Upper lobe of left lung (tissue), 6 donors: ENCODE data around the gene JAKMIP2. TPM values are rescaled to one million over a fixed set of nuclear protein-coding genes. Genes with fewer than 3 reads are reported as not detected.

Experiments used
- ATAC-seq, 2 donors: fragments of 200-7000 bp; cut with Tn5 transposase; one replicate each; pipeline ENCODE4 v1.9.1; 2022; ENCODE audit warnings: mild to moderate bottlenecking in 2 of 2, moderate library complexity in 2 of 2; ENCODE audit not compliant: low FRiP score in 2 of 2
- DNase-seq, 2 donors: peaks; one replicate each; pipeline ENCODE4 v3.0.0-alpha.2; 2019 to 2020
- H3K27ac ChIP-seq, 4 donors: fragments of 200-600 bp; sonication (generic); one replicate each; pipeline ENCODE4 v1.5.1; 2016 to 2019
- H3K27me3 ChIP-seq, 4 donors: fragments of 200-600 bp; sonication (generic); one replicate each; pipeline ENCODE4 v1.5.1; 2017 to 2019
- H3K36me3 ChIP-seq, 4 donors: fragments of 200-600 bp; sonication (generic); one replicate each; pipeline ENCODE4 v1.5.1; 2016 to 2019
- H3K4me1 ChIP-seq, 4 donors: fragments of 200-600 bp; sonication (generic); one replicate each; pipeline ENCODE4 v1.5.1; 2018 to 2019
- H3K4me3 ChIP-seq, 4 donors: fragments of 200-600 bp; sonication (generic); one replicate each; pipeline ENCODE4 v1.5.1; 2017 to 2019; ENCODE audit warnings: mild to moderate bottlenecking in 2 of 4, moderate library complexity in 1 of 4
- H3K9me3 ChIP-seq, 4 donors: fragments of 200-600 bp; sonication (generic); one replicate each; pipeline ENCODE4 v1.5.1; 2018 to 2019
- EP300 ChIP-seq, 4 donors: sonication (generic); formaldehyde crosslinking; IDR thresholded peaks; one replicate each; pipeline ENCODE4 v1.5.1; 2017; ENCODE audit warnings: antibody characterized with exemption in 4 of 4, control low read depth in 2 of 4
- POLR2A ChIP-seq, 4 donors: fragments of 450-650 bp; IDR thresholded peaks; one replicate each; pipeline ENCODE4 v1.5.1; 2016 to 2017; ENCODE audit warnings: antibody characterized with exemption in 4 of 4, mild to moderate bottlenecking in 2 of 4
- POLR2AphosphoS5 ChIP-seq, 2 donors: sonication (generic); formaldehyde crosslinking; IDR thresholded peaks; one replicate each; pipeline ENCODE4 v1.5.1; 2017; ENCODE audit warnings: antibody characterized with exemption in 2 of 2
- WGBS, 2 donors: methylation state at CpG; one replicate each; pipeline ENCODE4 v1.1.5; 2017 to 2018; 5-methylcytosine and 5-hydroxymethylcytosine counted together
- total RNA-seq, 6 donors: library from RNA; depleted of rRNA in 4 of 6; stranded (reverse); fragments of >200 nt in 4 of 6; gene quantifications; one replicate each; pipeline versions ENCODE4 v1.1.0 to v1.2.1, GENCODE V29; 2016 to 2021
- TF ChIP-seq, protein P1 (sequence below), 6 experiments: fragments of 450-650 bp in 4 of 6; fragments of 200-600 bp in 2 of 6; sonication (generic) in 2 of 6; IDR thresholded peaks; one replicate each; pipeline ENCODE4 v1.5.1; 2016 to 2019; ENCODE audit warnings: antibody characterized with exemption in 6 of 6
- donor health status: DM: no; HTN: no; CAD: no; lungs with moderate emphysema.
- donor health status: DM: no; HTN: yes; CAD: no; lungs with severe emphysema.

Gene JAKMIP2
- total RNA-seq, 6 donors from 2014 or later = 0.91 to 8.4 (median 6.0) TPM

GRCh38 chr5:147568710-147569406 lies 213.7 kb downstream of the JAKMIP2 start:
- no peak for DNase-seq
- Histone ChIP-seq H3K36me3 (no peaks in the 10 kb centered on the region), H3K9me3 (no peaks in the 10 kb centered on the region), H3K27ac (no peak overlapping the region), H3K4me3 (no peak overlapping the region), H3K27me3 (no peaks in the 10 kb centered on the region), H3K4me1 (no peaks in the 10 kb centered on the region)
- ATAC-seq = no peak
- 80 to 82% methylated on average over 9 of the region's 9 CpGs for WGBS, 2 donors
- TF ChIP-seq, protein P1, sequence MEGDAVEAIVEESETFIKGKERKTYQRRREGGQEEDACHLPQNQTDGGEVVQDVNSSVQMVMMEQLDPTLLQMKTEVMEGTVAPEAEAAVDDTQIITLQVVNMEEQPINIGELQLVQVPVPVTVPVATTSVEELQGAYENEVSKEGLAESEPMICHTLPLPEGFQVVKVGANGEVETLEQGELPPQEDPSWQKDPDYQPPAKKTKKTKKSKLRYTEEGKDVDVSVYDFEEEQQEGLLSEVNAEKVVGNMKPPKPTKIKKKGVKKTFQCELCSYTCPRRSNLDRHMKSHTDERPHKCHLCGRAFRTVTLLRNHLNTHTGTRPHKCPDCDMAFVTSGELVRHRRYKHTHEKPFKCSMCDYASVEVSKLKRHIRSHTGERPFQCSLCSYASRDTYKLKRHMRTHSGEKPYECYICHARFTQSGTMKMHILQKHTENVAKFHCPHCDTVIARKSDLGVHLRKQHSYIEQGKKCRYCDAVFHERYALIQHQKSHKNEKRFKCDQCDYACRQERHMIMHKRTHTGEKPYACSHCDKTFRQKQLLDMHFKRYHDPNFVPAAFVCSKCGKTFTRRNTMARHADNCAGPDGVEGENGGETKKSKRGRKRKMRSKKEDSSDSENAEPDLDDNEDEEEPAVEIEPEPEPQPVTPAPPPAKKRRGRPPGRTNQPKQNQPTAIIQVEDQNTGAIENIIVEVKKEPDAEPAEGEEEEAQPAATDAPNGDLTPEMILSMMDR (IDR thresholded peaks at IDR 0.05) = no peak
- TF ChIP-seq EP300 (IDR thresholded peaks at IDR 0.05) (no peak), POLR2AphosphoS5 (IDR thresholded peaks at IDR 0.05) (no peak), POLR2A (IDR thresholded peaks at IDR 0.05) (no peak)

DNA sequence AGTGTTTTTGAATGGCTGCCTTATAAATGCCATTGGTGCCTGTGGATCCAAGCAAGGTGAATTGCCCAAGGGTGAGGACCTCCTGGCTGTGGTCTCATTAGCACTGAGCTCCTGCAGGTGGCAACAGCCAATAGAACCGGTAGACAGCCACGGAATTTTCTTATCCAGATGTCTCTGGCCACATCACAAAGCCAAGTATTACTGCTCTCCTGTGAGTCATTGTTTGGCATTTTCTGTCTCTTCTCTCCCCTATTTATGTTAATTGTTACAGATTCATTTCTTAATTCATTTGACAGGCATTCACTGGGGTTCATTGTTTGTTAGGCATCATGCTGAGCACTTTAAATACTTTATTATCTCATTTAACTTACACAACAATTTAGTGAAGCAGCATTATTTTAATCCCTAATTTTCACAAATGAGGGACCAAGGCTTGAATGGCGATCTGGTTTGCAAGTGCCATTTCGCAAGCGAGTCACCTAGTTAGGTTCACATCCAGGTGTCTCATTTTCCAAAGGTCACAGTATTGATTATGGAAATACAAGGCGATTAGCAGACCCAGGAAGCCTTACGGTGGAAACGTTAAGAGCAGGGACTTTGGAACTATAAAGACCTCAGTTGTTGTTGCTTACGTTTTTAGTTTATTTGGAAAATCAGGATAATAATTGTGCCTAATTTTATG lies 214.5 kb downstream of the JAKMIP2 start:
- 73 to 81% methylated on average over 9 of the region's 9 CpGs for WGBS, 2 donors
- TF ChIP-seq POLR2A (IDR thresholded peaks at IDR 0.05) (no peak), EP300 (IDR thresholded peaks at IDR 0.05) (no peak), POLR2AphosphoS5 (IDR thresholded peaks at IDR 0.05) (no peak)
- TF ChIP-seq, protein P1 (IDR thresholded peaks at IDR 0.05) = no peak
- ATAC-seq = peak in 1 of 2 donors; percentile 52
- Histone ChIP-seq H3K9me3 (no peaks in the 10 kb centered on the region), H3K4me1 (no peaks in the 10 kb centered on the region), H3K4me3 (no peak overlapping the region), H3K27ac (no peak overlapping the region), H3K36me3 (no peaks in the 10 kb centered on the region), H3K27me3 (no peaks in the 10 kb centered on the region)
- no peak for DNase-seq

DNA sequence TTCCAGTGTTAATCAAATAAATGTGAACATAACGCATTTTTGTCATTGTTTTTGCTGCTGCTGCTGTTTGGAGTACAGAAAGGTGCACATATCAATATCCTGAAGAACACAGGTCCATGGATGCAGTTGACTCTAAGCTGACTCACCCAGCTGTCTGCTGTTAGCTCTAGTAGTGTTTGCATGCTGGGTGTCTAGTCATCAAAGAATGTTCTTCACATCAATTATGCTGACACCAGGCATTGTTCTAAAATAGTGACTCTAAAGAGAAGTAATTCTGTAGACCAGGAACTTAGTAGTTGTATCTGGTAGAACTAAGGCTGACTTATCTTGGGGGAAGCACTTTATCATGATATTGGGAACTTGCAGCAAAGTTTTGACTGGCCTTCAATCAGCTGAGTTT lies 217.0 kb downstream of the JAKMIP2 start:
- H3K27me3 ChIP-seq = no peaks in the 10 kb centered on the region
- H3K9me3 ChIP-seq = no peaks in the 10 kb centered on the region
- H3K27ac ChIP-seq = no peak overlapping the region
- no peaks in the 10 kb centered on the region for H3K4me1 ChIP-seq
- DNase-seq (no peak), ATAC-seq (peak in 1 of 2 donors; percentile 34)
- WGBS, 2 donors = 81 to 84% methylated on average over 1 of the region's 1 CpG
- no peak for TF ChIP-seq POLR2AphosphoS5 (IDR thresholded peaks at IDR 0.05)
- no peak for TF ChIP-seq POLR2A (IDR thresholded peaks at IDR 0.05)
- H3K36me3 ChIP-seq = no peaks in the 10 kb centered on the region
- no peak overlapping the region for H3K4me3 ChIP-seq

GRCh38 chr5:147564124-147564486 lies 218.4 kb downstream of the JAKMIP2 start:
- Histone ChIP-seq H3K27ac (no peak overlapping the region), H3K4me1 (no peaks in the 10 kb centered on the region), H3K27me3 (no peaks in the 10 kb centered on the region), H3K4me3 (no peak overlapping the region), H3K36me3 (no peaks in the 10 kb centered on the region), H3K9me3 (no peaks in the 10 kb centered on the region)
- TF ChIP-seq, protein P1 (IDR thresholded peaks at IDR 0.05) = no peak
- TF ChIP-seq POLR2A (IDR thresholded peaks at IDR 0.05) (no peak), POLR2AphosphoS5 (IDR thresholded peaks at IDR 0.05) (no peak), EP300 (IDR thresholded peaks at IDR 0.05) (no peak)
- ATAC-seq (no peak), DNase-seq (no peak)
- 58 to 68% methylated on average over 3 of the region's 3 CpGs for WGBS, 2 donors

DNA sequence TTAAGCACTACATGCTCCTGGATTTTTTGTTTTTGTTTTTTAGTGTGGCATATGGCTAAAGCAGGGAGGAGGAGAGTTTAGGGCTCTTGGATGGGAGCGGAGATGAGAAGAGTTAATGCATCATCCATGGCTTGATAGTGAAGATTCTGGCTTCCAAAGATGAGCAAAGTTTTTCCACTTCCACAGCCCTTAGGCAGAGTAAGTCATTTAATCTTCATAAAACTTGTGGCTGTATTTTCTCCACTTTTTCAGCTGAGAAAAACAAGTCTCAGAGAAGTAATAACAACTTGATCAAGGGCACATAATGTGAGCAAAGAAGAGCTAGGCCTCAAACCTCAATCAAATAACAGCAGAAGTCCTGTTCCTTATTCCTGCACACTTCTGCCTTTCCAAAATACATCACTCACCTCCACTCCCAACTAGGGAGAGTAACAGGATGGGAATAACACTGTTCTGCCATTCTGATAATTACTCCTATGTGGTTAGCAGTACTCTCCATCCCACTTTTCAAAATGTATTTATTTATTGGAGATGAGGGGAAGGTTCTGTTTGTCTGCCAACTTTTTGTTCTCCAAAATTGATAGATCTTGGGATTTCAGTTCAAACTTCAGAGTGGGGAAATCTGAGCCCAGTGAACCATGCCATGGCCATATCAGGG lies 218.9 kb downstream of the JAKMIP2 start:
- no peak overlapping the region for H3K27ac ChIP-seq
- WGBS, 2 donors = 96 to 97% methylated on average over 1 of the region's 1 CpG
- TF ChIP-seq, protein P1 (IDR thresholded peaks at IDR 0.05) = no peak
- TF ChIP-seq POLR2AphosphoS5 (IDR thresholded peaks at IDR 0.05) (no peak), EP300 (IDR thresholded peaks at IDR 0.05) (no peak), POLR2A (IDR thresholded peaks at IDR 0.05) (no peak)
- no peak for DNase-seq
- no peaks in the 10 kb centered on the region for H3K36me3 ChIP-seq
- no peaks in the 10 kb centered on the region for H3K9me3 ChIP-seq
- H3K4me3 ChIP-seq = no peak overlapping the region
- no peaks in the 10 kb centered on the region for H3K4me1 ChIP-seq
- no peaks in the 10 kb centered on the region for H3K27me3 ChIP-seq
- no peak for ATAC-seq
